DND-41 (cell line): ENCODE measurements around the gene ABLIM3.

Experiments
- ATAC-seq: fragments of 200-7000 bp; cut with Tn5 transposase; 3 replicates; pipeline ENCODE4 v1.9.1; 2021; ENCODE audit warnings: low read depth; ENCODE audit not compliant: insufficient read depth
- DNase-seq: peaks from one replicate; pipeline ENCODE4 v3.0.0-alpha.2; 2020
- H2AFZ ChIP-seq: 2 replicates; pipeline ENCODE4 v1.6.0; 2012; ENCODE audit warnings: low read depth, low read length
- H3K27ac ChIP-seq: 2 replicates; pipeline ENCODE4 v1.5.1; 2012; ENCODE audit warnings: low read length, inconsistent platforms
- H3K27me3 ChIP-seq: fragments of 200-600 bp; sonication (generic); 2 replicates; pipeline ENCODE4 v1.6.0; 2012; ENCODE audit warnings: low read length, mild to moderate bottlenecking, inconsistent platforms; ENCODE audit not compliant: insufficient read depth, poor library complexity
- H3K36me3 ChIP-seq: 2 replicates; pipeline ENCODE4 v1.5.1; 2012; ENCODE audit warnings: low read length, inconsistent platforms; ENCODE audit not compliant: insufficient read depth
- H3K4me1 ChIP-seq: 2 replicates; pipeline ENCODE4 v1.5.1; 2012; ENCODE audit warnings: mild to moderate bottlenecking, low read length; ENCODE audit not compliant: insufficient read depth
- H3K4me2 ChIP-seq: 2 replicates; pipeline ENCODE4 v1.6.0; 2012; ENCODE audit warnings: mild to moderate bottlenecking, moderate library complexity, low read length, inconsistent platforms; ENCODE audit not compliant: insufficient read depth
- H3K4me3 ChIP-seq, 2 experiments: fragments of 200-600 bp in 1 of 2; shearing (Covaris generic) in 1 of 2; 2 replicates each; pipeline ENCODE4 v1.5.1; 2012 to 2016; ENCODE audit warnings: inconsistent platforms in 2 of 2, low read length in 2 of 2, mild to moderate bottlenecking in 2 of 2, low read depth in 1 of 2, moderate library complexity in 1 of 2
- H3K79me2 ChIP-seq: 2 replicates; pipeline ENCODE4 v1.6.0; 2012; ENCODE audit warnings: low read length, inconsistent platforms; ENCODE audit not compliant: insufficient read depth
- H3K9ac ChIP-seq: 2 replicates; pipeline ENCODE4 v1.6.0; 2012; ENCODE audit warnings: low read depth, mild to moderate bottlenecking, inconsistent platforms, low read length, moderate library complexity
- H3K9me3 ChIP-seq: 2 replicates; pipeline ENCODE4 v1.5.1; 2012; ENCODE audit warnings: low read length, moderate library complexity, mild to moderate bottlenecking, inconsistent platforms; ENCODE audit not compliant: insufficient read depth, severe bottlenecking
- H4K20me1 ChIP-seq: 2 replicates; pipeline ENCODE4 v1.6.0; 2012; ENCODE audit warnings: low read length; ENCODE audit not compliant: insufficient read depth
- CTCF ChIP-seq: IDR thresholded peaks from 2 replicates; pipeline ENCODE4 v1.5.1; 2012; ENCODE audit warnings: borderline replicate concordance, low read length, moderate library complexity, mild to moderate bottlenecking; ENCODE audit not compliant: poor library complexity, severe bottlenecking; ENCODE audit errors: extremely low read depth
- EZH2 ChIP-seq: IDR thresholded peaks from 3 replicates; pipeline ENCODE4 v1.6.1; 2012; ENCODE audit warnings: borderline replicate concordance, low read depth, mild to moderate bottlenecking, moderate library complexity, low read length, inconsistent platforms; ENCODE audit not compliant: severe bottlenecking

Gene ABLIM3

GRCh38 chr5:149237662-149238061 lies 96.4 kb downstream of the ABLIM3 start:
- ATAC-seq: no peak
- no peak overlapping the region for H3K4me3 ChIP-seq
- H2AFZ ChIP-seq: no peak overlapping the region
- DNase-seq: no peak
- no peaks in the 10 kb centered on the region for H3K9me3 ChIP-seq
- H3K27me3 ChIP-seq: peaks cover 26% of the 10 kb centered on the region
- no peak overlapping the region for H3K4me2 ChIP-seq
- H3K79me2 ChIP-seq: no peaks in the 10 kb centered on the region
- no peaks in the 10 kb centered on the region for H3K36me3 ChIP-seq
- no peak overlapping the region for H3K9ac ChIP-seq
- no peak for TF ChIP-seq CTCF
- TF ChIP-seq EZH2: no peak
- no peak overlapping the region for H3K27ac ChIP-seq
- H4K20me1 ChIP-seq: no peaks in the 10 kb centered on the region
- no peaks in the 10 kb centered on the region for H3K4me1 ChIP-seq

- H3K4me2 ChIP-seq: no peak overlapping the region
- no peak overlapping the region for H2AFZ ChIP-seq
- DNase-seq: no peak
- TF ChIP-seq EZH2: no peak
- TF ChIP-seq CTCF: no peak
- ATAC-seq: no peak
- H3K9me3 ChIP-seq: no peaks in the 10 kb centered on the region
- H3K4me3 ChIP-seq: no peak overlapping the region
- H3K27ac ChIP-seq: no peak overlapping the region
- H3K27me3 ChIP-seq: peaks cover 21% of the 10 kb centered on the region
- no peaks in the 10 kb centered on the region for H3K4me1 ChIP-seq
- H3K36me3 ChIP-seq: no peaks in the 10 kb centered on the region
- H3K79me2 ChIP-seq: no peaks in the 10 kb centered on the region
- no peaks in the 10 kb centered on the region for H4K20me1 ChIP-seq
- no peak overlapping the region for H3K9ac ChIP-seq
Measured at GRCh38 chr5:149238540-149238939, 97.2 kb downstream of the ABLIM3 start.

- H3K4me2 ChIP-seq: no peak overlapping the region
- no peak overlapping the region for H3K4me3 ChIP-seq
- H4K20me1 ChIP-seq: no peaks in the 10 kb centered on the region
- ATAC-seq (no peak), DNase-seq (no peak)
- TF ChIP-seq EZH2: no peak
- TF ChIP-seq CTCF: no peak
- no peak overlapping the region for H2AFZ ChIP-seq
- H3K36me3 ChIP-seq: no peaks in the 10 kb centered on the region
- H3K27ac ChIP-seq: no peak overlapping the region
- H3K79me2 ChIP-seq: no peaks in the 10 kb centered on the region
- no peaks in the 10 kb centered on the region for H3K4me1 ChIP-seq
- H3K27me3 ChIP-seq: peaks cover 15% of the 10 kb centered on the region
- H3K9ac ChIP-seq: no peak overlapping the region
- H3K9me3 ChIP-seq: no peaks in the 10 kb centered on the region
Measured at GRCh38 chr5:149239917-149240316, 98.6 kb downstream of the ABLIM3 start.
